ENCODE results near the gene ADAMTSL2.

DNA sequence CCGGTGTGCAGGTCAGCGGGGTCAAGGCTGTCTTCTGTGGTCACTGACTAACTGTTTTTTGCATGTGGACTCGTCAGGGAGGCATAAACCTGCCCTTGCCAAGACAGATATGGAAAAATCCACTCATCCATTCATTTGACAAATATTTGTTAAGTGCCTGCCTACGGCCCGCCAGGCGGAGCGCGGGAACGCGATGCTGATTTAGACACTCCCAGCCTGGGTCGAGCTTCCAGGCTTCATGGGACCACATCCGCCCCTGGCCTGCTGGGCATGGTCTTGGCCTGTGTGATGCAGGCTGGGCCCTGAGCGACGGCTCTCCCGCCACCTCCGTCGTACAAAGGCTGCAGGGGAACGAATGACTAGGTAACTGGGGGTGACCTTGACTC, 27.9 kb upstream of the ADAMTSL2 start:
- TF ChIP-seq, protein P1, sequence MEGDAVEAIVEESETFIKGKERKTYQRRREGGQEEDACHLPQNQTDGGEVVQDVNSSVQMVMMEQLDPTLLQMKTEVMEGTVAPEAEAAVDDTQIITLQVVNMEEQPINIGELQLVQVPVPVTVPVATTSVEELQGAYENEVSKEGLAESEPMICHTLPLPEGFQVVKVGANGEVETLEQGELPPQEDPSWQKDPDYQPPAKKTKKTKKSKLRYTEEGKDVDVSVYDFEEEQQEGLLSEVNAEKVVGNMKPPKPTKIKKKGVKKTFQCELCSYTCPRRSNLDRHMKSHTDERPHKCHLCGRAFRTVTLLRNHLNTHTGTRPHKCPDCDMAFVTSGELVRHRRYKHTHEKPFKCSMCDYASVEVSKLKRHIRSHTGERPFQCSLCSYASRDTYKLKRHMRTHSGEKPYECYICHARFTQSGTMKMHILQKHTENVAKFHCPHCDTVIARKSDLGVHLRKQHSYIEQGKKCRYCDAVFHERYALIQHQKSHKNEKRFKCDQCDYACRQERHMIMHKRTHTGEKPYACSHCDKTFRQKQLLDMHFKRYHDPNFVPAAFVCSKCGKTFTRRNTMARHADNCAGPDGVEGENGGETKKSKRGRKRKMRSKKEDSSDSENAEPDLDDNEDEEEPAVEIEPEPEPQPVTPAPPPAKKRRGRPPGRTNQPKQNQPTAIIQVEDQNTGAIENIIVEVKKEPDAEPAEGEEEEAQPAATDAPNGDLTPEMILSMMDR (IDR thresholded peaks at IDR 0.05; ENCODE audit: low read depth, low read length, poor library complexity, severe bottlenecking), result no peak
- no peak for TF ChIP-seq EZH2phosphoT487 (IDR thresholded peaks at IDR 0.05; ENCODE audit: borderline replicate concordance, low read length)

Data from DOHH2 (cell line).